Measurements from ENCODE around the gene IL10RB. TPM values are rescaled to one million over a fixed set of nuclear protein-coding genes. Genes with fewer than 3 reads are reported as not detected.

IL10RB gene
- total and polyA plus RNA-seq, 4 donors = 19.6 to 29.9 (median 23.2) TPM

GRCh38 chr21:33302796-33303195, 36.6 kb downstream of the IL10RB start:
- Histone ChIP-seq H3K4me3 (ENCODE audit: low read depth, low read length) (no peak overlapping the region), H3K4me1 (ENCODE audit: control insufficient read depth, insufficient read depth, low read length) (peaks cover 3% of the 10 kb centered on the region), H3K27ac (ENCODE audit: low read depth, low read length) (no peak overlapping the region), H3K36me3 (ENCODE audit: control insufficient read depth, insufficient read depth, low read length) (no peaks in the 10 kb centered on the region), H3K9me3 (ENCODE audit: control insufficient read depth, insufficient read depth, low read length) (no peaks in the 10 kb centered on the region), H3K27me3 (ENCODE audit: control insufficient read depth, insufficient read depth, low read length) (no peaks in the 10 kb centered on the region)
- DNase-seq (ENCODE audit: low read depth in 4 of 6, low spot score in 6 of 6) = no peak
- 96% methylated on average over 3 of the region's 7 CpGs for WGBS (ENCODE audit: insufficient coverage)

GRCh38 chr21:33305344-33305671, 39.1 kb downstream of the IL10RB start:
- Histone ChIP-seq H3K4me3 (ENCODE audit: low read depth, low read length) (no peak overlapping the region), H3K27ac (ENCODE audit: low read depth, low read length) (no peak overlapping the region), H3K9me3 (ENCODE audit: control insufficient read depth, insufficient read depth, low read length) (no peaks in the 10 kb centered on the region), H3K27me3 (ENCODE audit: control insufficient read depth, insufficient read depth, low read length) (no peaks in the 10 kb centered on the region), H3K4me1 (ENCODE audit: control insufficient read depth, insufficient read depth, low read length) (peaks cover 3% of the 10 kb centered on the region), H3K36me3 (ENCODE audit: control insufficient read depth, insufficient read depth, low read length) (no peaks in the 10 kb centered on the region)
- WGBS (ENCODE audit: insufficient coverage) = 95% methylated on average over 2 of the region's 4 CpGs
- DNase-seq (ENCODE audit: low read depth in 4 of 6, low spot score in 6 of 6) = no peak

GRCh38 chr21:33305938-33306337, 39.8 kb downstream of the IL10RB start:
- no CpG with 5 or more reads among the region's 2 CpGs for WGBS (ENCODE audit: insufficient coverage)

GRCh38 chr21:33308586-33309490, 42.7 kb downstream of the IL10RB start:
- peak in 2 of 6 donors; percentile 35 to 38 for DNase-seq (ENCODE audit: low read depth in 4 of 6, low spot score in 6 of 6)
- Histone ChIP-seq H3K4me3 (ENCODE audit: low read depth, low read length) (no peak overlapping the region), H3K9me3 (ENCODE audit: control insufficient read depth, insufficient read depth, low read length) (no peaks in the 10 kb centered on the region), H3K27me3 (ENCODE audit: control insufficient read depth, insufficient read depth, low read length) (no peaks in the 10 kb centered on the region), H3K36me3 (ENCODE audit: control insufficient read depth, insufficient read depth, low read length) (no peaks in the 10 kb centered on the region), H3K27ac (ENCODE audit: low read depth, low read length) (no peak overlapping the region), H3K4me1 (ENCODE audit: control insufficient read depth, insufficient read depth, low read length) (no peaks in the 10 kb centered on the region)
- WGBS (ENCODE audit: insufficient coverage) = 64% methylated on average over 2 of the region's 6 CpGs

More at GRCh38 chr21:33305938-33306337, 39.8 kb downstream of the IL10RB start:
- H3K36me3 ChIP-seq (ENCODE audit: control insufficient read depth, insufficient read depth, low read length) = no peaks in the 10 kb centered on the region
- peaks cover 3% of the 10 kb centered on the region for H3K4me1 ChIP-seq (ENCODE audit: control insufficient read depth, insufficient read depth, low read length)
- H3K4me3 ChIP-seq (ENCODE audit: low read depth, low read length) = no peak overlapping the region
- no peak for DNase-seq (ENCODE audit: low read depth in 4 of 6, low spot score in 6 of 6)
- H3K27ac ChIP-seq (ENCODE audit: low read depth, low read length) = no peak overlapping the region
- no peaks in the 10 kb centered on the region for H3K9me3 ChIP-seq (ENCODE audit: control insufficient read depth, insufficient read depth, low read length)
- H3K27me3 ChIP-seq (ENCODE audit: control insufficient read depth, insufficient read depth, low read length) = no peaks in the 10 kb centered on the region

GRCh38 chr21:33309778-33310177, 43.6 kb downstream of the IL10RB start:
- Histone ChIP-seq H3K27ac (ENCODE audit: low read depth, low read length) (no peak overlapping the region), H3K36me3 (ENCODE audit: control insufficient read depth, insufficient read depth, low read length) (no peaks in the 10 kb centered on the region), H3K4me3 (ENCODE audit: low read depth, low read length) (no peak overlapping the region), H3K27me3 (ENCODE audit: control insufficient read depth, insufficient read depth, low read length) (no peaks in the 10 kb centered on the region), H3K4me1 (ENCODE audit: control insufficient read depth, insufficient read depth, low read length) (no peaks in the 10 kb centered on the region), H3K9me3 (ENCODE audit: control insufficient read depth, insufficient read depth, low read length) (peaks cover 3% of the 10 kb centered on the region)
- no peak for DNase-seq (ENCODE audit: low read depth in 4 of 6, low spot score in 6 of 6)
- no CpG with 5 or more reads among the region's 1 CpG for WGBS (ENCODE audit: insufficient coverage)

- Histone ChIP-seq H3K4me1 (ENCODE audit: control insufficient read depth, insufficient read depth, low read length) (no peaks in the 10 kb centered on the region), H3K4me3 (ENCODE audit: low read depth, low read length) (no peak overlapping the region), H3K9me3 (ENCODE audit: control insufficient read depth, insufficient read depth, low read length) (peaks cover 3% of the 10 kb centered on the region), H3K27ac (ENCODE audit: low read depth, low read length) (no peak overlapping the region), H3K27me3 (ENCODE audit: control insufficient read depth, insufficient read depth, low read length) (no peaks in the 10 kb centered on the region), H3K36me3 (ENCODE audit: control insufficient read depth, insufficient read depth, low read length) (no peaks in the 10 kb centered on the region)
- DNase-seq (ENCODE audit: low read depth in 4 of 6, low spot score in 6 of 6) = no peak
- WGBS (ENCODE audit: insufficient coverage) = no CpG with 5 or more reads among the region's 3 CpGs
These were observed 46.0 kb downstream of the IL10RB start for GRCh38 chr21:33312121-33312520.

- WGBS (ENCODE audit: insufficient coverage) = no CpG with 5 or more reads among the region's 1 CpG
- H3K27ac ChIP-seq (ENCODE audit: low read depth, low read length) = no peak overlapping the region
- H3K27me3 ChIP-seq (ENCODE audit: control insufficient read depth, insufficient read depth, low read length) = no peaks in the 10 kb centered on the region
- no peak for DNase-seq (ENCODE audit: low read depth in 4 of 6, low spot score in 6 of 6)
- no peaks in the 10 kb centered on the region for H3K4me1 ChIP-seq (ENCODE audit: control insufficient read depth, insufficient read depth, low read length)
- H3K36me3 ChIP-seq (ENCODE audit: control insufficient read depth, insufficient read depth, low read length) = no peaks in the 10 kb centered on the region
- H3K4me3 ChIP-seq (ENCODE audit: low read depth, low read length) = no peak overlapping the region
- H3K9me3 ChIP-seq (ENCODE audit: control insufficient read depth, insufficient read depth, low read length) = peaks cover 3% of the 10 kb centered on the region
These were observed 47.0 kb downstream of the IL10RB start for GRCh38 chr21:33313183-33313582.

- Histone ChIP-seq H3K27ac (ENCODE audit: low read depth, low read length) (no peak overlapping the region), H3K36me3 (ENCODE audit: control insufficient read depth, insufficient read depth, low read length) (no peaks in the 10 kb centered on the region), H3K4me1 (ENCODE audit: control insufficient read depth, insufficient read depth, low read length) (no peaks in the 10 kb centered on the region), H3K9me3 (ENCODE audit: control insufficient read depth, insufficient read depth, low read length) (peaks cover 3% of the 10 kb centered on the region), H3K4me3 (ENCODE audit: low read depth, low read length) (no peak overlapping the region), H3K27me3 (ENCODE audit: control insufficient read depth, insufficient read depth, low read length) (no peaks in the 10 kb centered on the region)
- DNase-seq (ENCODE audit: low read depth in 4 of 6, low spot score in 6 of 6) = no peak
- no CpG with 5 or more reads among the region's 4 CpGs for WGBS (ENCODE audit: insufficient coverage)
These were observed 47.4 kb downstream of the IL10RB start for GRCh38 chr21:33313611-33314010.

GRCh38 chr21:33314111-33314510, 47.9 kb downstream of the IL10RB start:
- peaks cover 3% of the 10 kb centered on the region for H3K9me3 ChIP-seq (ENCODE audit: control insufficient read depth, insufficient read depth, low read length)
- no peaks in the 10 kb centered on the region for H3K4me1 ChIP-seq (ENCODE audit: control insufficient read depth, insufficient read depth, low read length)
- H3K27me3 ChIP-seq (ENCODE audit: control insufficient read depth, insufficient read depth, low read length) = no peaks in the 10 kb centered on the region
- DNase-seq (ENCODE audit: low read depth in 4 of 6, low spot score in 6 of 6) = no peak
- no peak overlapping the region for H3K27ac ChIP-seq (ENCODE audit: low read depth, low read length)
- WGBS (ENCODE audit: insufficient coverage) = no CpG with 5 or more reads among the region's 4 CpGs
- H3K36me3 ChIP-seq (ENCODE audit: control insufficient read depth, insufficient read depth, low read length) = no peaks in the 10 kb centered on the region
- H3K4me3 ChIP-seq (ENCODE audit: low read depth, low read length) = no peak overlapping the region

All from spinal cord (tissue), 10 donors.